Measurements from ENCODE around the gene SPTBN1. TPM values are rescaled to one million over a fixed set of nuclear protein-coding genes. Genes with fewer than 3 reads are reported as not detected.
A peak's percentile ranks its signal among the peaks of the same experiment; 100 is the strongest.

The SPTBN1 gene
- total RNA-seq, 2 donors from 2014 or later = 321 to 326 TPM

- no peak for ATAC-seq
- intact Hi-C loops (cut with DNase I, micrococcal nuclease) = no loop called here
- no peak for DNase-seq
Observed at GRCh38 chr2:54666634-54667265, 210.6 kb downstream of the SPTBN1 start.

GRCh38 chr2:54667266-54667639 is 211.1 kb downstream of the SPTBN1 start:
- ATAC-seq = no peak
- no peak for DNase-seq
- intact Hi-C loops (cut with DNase I, micrococcal nuclease) = no loop called here

DNA sequence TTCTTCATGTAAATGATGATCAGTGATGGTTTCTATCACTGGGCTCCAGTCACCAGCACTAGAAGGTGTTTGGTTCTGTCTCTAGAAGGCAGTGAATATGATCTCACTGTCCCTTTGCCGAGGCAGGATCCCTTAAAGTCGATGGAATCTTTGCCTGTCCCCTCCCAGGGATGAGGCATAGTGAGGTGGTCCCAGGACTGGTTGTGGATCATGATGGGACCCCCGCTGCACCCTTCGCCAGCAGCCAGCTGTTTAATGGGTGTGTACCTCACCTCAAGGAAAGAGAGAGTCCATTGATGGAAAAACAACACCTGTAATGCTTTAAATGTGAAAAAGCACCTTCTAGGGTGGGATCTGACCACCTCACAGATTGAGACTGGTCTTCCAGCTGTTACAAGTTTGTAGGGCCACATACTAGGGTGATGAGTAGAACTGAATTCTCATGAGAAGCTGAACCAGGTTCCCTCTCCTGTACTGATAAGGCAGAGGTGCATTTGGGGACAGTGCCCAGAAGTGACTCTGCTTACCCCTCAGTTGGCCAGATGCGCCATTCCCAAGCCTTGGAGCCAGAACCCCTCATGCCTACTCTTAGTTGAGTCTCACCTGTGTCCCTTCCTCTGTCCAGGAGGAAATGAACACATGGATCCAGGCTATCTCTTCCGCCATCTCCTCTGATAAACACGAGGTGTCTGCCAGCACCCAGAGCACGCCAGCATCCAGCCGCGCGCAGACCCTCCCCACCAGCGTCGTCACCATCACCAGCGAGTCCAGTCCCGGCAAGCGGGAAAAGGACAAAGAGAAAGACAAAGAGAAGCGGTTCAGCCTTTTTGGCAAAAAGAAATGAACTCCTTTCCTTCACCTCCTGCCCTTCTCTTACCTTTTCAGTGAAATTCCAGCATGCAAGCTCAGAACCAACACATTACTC is 211.9 kb downstream of the SPTBN1 start:
- ATAC-seq = no peak
- DNase-seq = no peak
- intact Hi-C loops (cut with DNase I, micrococcal nuclease) = no loop called here

DNA sequence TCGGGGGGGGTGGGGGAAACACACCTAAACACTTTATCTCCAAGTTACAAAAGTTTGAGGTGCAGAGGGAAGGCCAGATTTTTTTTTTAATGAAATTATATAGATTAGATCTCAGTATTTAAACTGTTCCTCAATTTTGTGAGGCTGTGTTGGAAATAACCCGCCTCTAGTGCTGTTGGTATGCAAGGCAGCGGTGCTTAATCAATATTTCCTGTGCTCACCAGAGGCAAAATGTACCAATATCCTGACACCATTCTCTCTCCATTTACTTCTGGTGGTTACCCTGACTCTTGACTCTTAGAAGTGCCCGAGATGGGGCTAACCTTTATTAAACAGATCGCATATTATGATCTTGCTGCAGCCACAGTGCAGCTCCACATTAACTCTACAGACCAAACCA is 212.6 kb downstream of the SPTBN1 start:
- intact Hi-C loops (cut with DNase I, micrococcal nuclease) = no loop called here
- DNase-seq (no peak), ATAC-seq (no peak)

DNA sequence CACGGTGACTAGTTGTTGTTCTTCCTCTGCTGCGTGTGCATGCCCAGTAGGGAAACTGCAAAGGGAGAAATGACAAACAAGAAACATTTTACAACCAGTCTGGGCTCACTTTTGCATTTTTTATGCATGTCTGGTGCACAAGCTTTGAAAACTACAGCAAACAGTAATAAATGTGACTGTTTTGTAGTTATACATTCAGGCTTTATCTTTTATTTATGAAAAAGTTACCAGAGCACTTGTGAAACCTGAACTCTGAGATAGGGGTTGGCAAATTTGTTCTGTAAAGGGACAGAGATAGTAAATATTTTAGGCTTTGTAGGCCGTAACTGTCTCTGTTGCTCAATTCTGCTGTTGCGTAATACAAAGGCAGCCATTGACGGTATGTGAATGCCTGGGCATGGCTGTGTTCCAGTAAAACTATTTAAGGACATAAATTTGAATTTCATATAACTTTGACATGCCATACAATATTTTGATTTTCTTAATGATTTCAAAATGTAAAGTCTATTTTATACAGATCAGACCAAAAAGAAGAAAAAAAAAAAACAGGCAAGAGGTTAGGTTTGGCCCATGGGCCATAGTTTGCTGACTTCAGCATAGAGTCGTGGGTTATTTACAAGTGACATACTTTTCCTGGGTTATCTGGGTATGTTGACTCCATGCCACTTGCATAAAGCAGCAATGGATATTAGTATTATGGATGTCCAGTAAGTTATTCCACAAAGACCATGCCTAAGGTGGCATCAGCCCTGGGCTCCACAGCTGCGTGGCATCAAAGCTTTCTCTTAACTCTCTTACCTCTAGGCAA is 213.8 kb downstream of the SPTBN1 start:
- intact Hi-C loops (cut with DNase I, micrococcal nuclease) = no loop called here
- DNase-seq (no peak), ATAC-seq (no peak)

DNA sequence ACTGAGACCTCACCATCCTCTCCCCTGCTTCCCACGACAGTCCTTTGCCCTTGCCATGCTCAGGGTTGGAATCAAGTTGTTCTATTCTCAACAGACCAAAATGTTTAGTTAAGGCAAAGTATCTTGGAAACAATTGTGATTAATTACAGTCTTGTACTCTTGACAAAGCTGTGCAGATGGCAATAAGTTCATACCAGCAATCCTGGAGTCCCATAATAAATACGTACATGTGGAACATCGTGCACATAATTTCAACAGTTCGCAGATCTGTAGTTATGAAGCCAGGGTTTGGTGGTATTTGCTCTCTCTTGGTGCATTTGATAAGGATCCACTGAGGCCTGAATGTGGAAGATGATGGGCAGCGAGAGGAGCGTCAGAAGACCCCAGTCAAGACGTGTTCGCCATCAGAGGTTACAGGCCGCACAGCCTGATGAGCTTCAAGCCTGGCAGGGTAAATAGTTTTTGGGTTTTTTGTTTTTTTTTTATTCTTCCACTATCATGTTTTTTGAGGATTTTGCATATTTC is 214.4 kb downstream of the SPTBN1 start:
- DNase-seq (no peak), ATAC-seq (no peak)
- intact Hi-C loops (cut with DNase I, micrococcal nuclease) = no loop called here

- intact Hi-C loops (cut with DNase I, micrococcal nuclease) = no loop called here
- DNase-seq (no peak), ATAC-seq (no peak)
Observed at GRCh38 chr2:54671010-54671409, 214.9 kb downstream of the SPTBN1 start.

- intact Hi-C loops (cut with DNase I, micrococcal nuclease) = no loop called here
- ATAC-seq = peak; percentile 9
- DNase-seq = no peak
Observed at GRCh38 chr2:54671875-54672589, 215.9 kb downstream of the SPTBN1 start.

DNA sequence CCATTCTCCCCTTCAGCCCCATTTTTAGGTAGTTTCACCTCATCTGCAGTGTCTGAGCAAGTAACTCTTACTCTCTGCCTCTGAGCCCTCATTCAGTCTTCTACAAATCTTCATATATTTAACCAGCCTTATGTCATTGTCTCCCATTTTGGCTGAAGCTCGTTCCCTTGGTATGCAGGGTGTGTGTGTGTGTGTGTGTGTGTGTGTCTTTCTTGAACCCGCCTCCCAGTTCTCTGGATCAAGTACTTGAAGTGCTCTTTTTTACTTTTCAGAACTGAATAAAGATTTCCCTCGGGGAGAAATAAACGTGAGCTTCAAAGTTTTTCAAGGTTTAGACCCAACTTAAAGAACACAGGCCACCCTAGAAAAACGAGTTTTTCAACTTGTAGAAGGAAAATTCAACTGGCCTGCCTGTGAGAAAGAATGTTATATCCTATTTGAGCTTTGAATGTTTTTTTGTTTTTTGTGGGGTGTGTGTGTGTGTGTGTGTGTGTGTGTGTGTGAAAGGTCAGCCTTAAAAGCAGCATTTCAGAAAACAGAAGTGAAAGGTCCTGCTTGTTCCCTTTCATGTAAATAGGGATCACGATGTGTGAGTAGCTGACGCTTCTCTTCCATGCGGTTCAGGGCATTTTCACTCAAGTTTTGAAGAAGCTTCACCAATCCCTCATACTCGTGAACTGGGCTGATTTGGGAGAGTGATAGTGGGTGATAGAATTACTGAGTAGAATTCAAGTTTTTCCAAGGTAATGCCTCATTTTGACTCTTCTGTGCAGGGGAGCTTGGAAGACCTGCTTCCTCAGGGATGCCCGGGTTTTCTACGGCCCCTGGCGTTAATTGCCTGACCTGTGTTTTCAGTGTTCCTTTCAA is 216.7 kb downstream of the SPTBN1 start:
- ATAC-seq = peak; percentile 36
- intact Hi-C loops (cut with DNase I, micrococcal nuclease) = no loop called here
- no peak for DNase-seq

- ATAC-seq (peak; percentile 83), DNase-seq (peak; percentile 74 to 81)
- intact Hi-C loops (cut with DNase I, micrococcal nuclease) = no loop called here
Observed at GRCh38 chr2:54673501-54673998, 217.4 kb downstream of the SPTBN1 start.

DNA sequence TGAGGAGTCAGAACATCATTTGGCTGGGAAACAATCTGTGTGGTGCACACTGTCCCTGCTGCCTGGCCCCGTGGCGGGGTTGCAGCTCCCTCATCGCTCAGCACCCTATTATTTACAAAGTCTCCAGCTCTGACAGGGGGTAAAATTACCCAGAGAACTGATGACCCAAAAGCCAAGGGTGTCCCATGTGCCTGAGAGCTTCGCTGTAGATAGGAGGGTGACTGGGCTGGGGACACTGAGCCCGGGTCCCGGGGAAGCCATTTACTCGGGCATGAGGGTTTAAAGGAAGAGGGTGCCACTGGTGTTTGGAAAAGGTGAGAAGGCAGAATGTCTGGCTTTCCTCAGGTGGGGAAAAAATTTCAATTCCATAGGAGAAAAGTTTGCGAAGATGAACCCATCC is 219.2 kb downstream of the SPTBN1 start:
- no peak for ATAC-seq
- DNase-seq = no peak
- intact Hi-C loops (cut with DNase I, micrococcal nuclease) = no loop called here

- intact Hi-C loops (cut with DNase I, micrococcal nuclease) = no loop called here
- DNase-seq = no peak
- no peak for ATAC-seq
Observed at GRCh38 chr2:54675738-54676137, 219.6 kb downstream of the SPTBN1 start.

DNA sequence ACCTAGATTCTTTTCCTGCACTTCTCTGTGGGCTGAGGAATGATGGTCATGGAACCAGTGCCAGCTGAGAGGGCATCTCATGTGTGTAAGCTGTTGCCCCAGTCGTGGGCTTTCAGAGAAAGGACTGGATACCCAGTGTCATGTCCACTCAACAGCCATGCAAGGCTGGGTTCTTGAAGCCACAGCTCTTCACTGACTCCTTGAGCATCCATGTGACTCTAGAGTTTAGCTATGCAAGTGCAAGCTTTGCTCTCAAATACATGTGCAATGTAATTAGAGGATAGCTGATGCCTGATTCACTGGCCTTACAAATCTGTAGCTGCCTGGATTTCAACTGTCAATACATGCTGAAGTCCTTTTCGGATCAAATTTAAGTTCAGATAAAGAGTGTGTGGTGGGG is 220.5 kb downstream of the SPTBN1 start:
- no peak for DNase-seq
- intact Hi-C loops (cut with DNase I, micrococcal nuclease) = no loop called here
- no peak for ATAC-seq

DNA sequence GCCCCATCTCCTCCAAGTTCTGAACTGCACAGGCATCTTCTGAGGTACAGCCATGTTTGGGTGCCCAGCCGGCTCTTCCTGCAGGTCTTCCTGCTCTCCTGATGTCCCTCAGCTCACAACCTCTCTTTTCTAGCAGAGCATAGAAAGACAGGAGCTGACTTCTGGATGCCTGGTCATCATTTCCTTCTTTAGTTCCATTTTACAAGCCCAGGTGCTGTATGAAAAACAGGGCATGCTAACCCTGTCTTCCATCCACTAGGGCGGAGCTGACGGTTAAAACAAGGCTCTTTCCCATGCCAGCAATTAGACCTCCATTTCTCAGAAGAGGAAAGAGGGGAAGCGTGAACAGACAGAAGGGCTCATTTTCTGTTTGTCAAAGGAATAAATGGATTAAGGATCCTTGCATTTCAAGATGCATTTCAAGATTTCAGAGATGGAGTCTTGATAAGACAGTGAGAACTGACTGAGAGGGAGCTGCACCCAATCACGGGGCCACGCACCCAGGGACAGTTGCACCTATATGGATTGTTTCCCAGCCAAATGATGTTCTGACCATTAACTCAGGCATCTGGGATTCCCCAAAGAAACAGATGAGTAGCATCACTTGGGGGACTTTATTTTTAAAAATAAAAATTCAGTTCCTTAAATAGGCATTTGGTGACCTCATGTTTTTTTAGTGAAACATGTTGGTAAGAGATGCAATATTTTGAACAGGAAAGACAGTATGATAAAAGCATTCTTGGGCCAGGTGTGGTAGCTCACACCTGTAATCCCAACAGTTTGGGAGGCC is 221.5 kb downstream of the SPTBN1 start:
- no peak for DNase-seq
- no peak for ATAC-seq
- intact Hi-C loops (cut with DNase I, micrococcal nuclease) = no loop called here

DNA sequence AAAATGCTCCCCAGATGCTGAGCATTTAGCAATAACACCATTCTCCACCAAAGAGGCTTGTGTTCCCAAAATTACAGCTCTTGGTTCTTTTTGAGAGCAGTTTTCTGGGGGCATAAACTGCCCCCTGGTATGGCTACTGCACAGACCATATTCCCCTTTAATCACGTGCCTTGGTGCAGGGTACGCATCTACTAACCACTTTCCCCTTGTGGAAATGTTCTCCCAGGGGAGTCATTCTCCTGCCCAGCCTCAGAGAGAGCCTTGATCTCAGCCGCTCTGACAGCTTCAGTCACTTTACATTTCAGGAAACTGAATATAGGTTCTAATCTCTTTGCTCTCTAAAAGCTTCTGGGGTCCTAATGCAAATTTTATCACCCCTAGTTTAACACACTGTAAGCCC is 222.6 kb downstream of the SPTBN1 start:
- DNase-seq = no peak
- ATAC-seq = no peak
- intact Hi-C loops (cut with DNase I, micrococcal nuclease) = no loop called here

DNA sequence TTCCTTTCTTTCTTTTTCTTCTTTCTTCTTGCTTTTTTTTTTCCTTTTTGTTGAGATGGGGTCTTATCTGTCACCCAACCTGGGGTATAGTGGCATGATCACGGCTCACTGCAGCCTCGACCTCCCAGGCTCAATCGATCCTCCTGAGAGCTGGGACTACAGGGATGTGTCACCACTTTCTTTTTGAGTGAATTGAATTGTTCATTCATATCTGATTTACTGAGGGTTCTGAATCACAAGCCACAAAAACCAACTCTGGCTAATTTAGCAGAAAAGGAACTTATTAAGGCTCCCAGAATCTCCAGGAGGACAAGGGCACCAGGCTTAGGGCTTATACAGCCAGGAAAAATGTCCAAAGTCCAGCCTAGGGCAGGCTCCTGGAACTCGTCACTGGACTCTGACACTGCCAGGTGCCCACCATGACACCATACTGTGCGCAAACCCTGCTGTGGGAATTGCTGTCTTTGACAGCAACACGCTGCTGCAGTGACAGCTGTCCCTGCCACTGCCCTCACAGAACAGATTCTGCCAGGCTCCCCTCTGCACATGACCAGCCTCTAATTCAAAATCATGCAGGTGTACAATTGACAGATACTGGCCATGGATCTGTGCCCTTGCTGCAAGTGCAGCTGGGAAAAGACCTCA is 224.4 kb downstream of the SPTBN1 start:
- intact Hi-C loops (cut with DNase I, micrococcal nuclease) = no loop called here
- no peak for DNase-seq
- ATAC-seq = peak; percentile 26

DNA sequence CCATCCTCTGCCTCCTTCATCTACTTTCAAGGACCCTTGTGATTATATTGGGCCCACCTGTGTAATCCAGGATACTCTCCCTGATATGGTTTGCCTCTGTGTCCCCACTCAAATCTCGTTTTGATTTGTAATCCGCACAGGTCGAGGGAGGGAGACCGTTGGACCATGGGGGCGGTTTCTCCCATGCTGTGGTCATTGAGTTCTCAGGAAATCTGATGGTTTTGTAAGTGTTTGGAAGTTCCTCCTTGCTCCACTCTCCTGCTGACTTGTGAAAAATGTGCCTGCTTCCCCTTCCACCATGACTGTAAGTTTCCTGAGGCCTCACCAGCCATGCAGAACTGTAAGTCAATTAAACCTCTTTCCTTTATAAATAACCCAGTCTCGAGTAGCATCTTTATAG is 225.3 kb downstream of the SPTBN1 start:
- ATAC-seq (no peak), DNase-seq (no peak)
- intact Hi-C loops (cut with DNase I, micrococcal nuclease) = no loop called here
